Keratinocyte (primary cell): Measurements from ENCODE around the gene FLVCR2. TPM values are rescaled to one million over a fixed set of nuclear protein-coding genes. Genes with fewer than 3 reads are reported as not detected.

Source experiments
- DNase-seq: peaks from one replicate; pipeline ENCODE4 v3.0.0-alpha.2; 2011; ENCODE audit warnings: low read depth, missing footprints, low spot score
- FAIRE-seq: peaks from 2 replicates; lab custom pipeline; 2011; peaks lifted over from hg19 to GRCh38; lab: Jason Lieb, UNC
- H2AFZ ChIP-seq: 2 replicates; pipeline ENCODE4 v1.6.0; 2012; ENCODE audit warnings: low read length, control low read depth, inconsistent platforms; ENCODE audit not compliant: control insufficient read depth
- H3K27ac ChIP-seq: 2 replicates; pipeline ENCODE4 v1.5.1; 2011; ENCODE audit warnings: low read length; ENCODE audit not compliant: control insufficient read depth, insufficient read depth
- H3K27me3 ChIP-seq: 3 replicates; pipeline ENCODE4 v1.6.0; 2011; ENCODE audit warnings: low read length; ENCODE audit not compliant: control insufficient read depth, insufficient read depth; ENCODE audit errors: extremely low read depth
- H3K36me3 ChIP-seq, 2 experiments: 2 replicates in 1 of 2; 3 replicates in 1 of 2; pipeline ENCODE4 v1.5.1; 2011; ENCODE audit warnings: low read length in 2 of 2, mild to moderate bottlenecking in 1 of 2; ENCODE audit not compliant: control insufficient read depth in 2 of 2, insufficient read depth in 2 of 2; ENCODE audit errors: extremely low read depth in 1 of 2
- H3K4me1 ChIP-seq: 3 replicates; pipeline ENCODE4 v1.5.1; 2011; ENCODE audit warnings: low read length; ENCODE audit not compliant: control insufficient read depth, insufficient read depth; ENCODE audit errors: extremely low read depth
- H3K4me2 ChIP-seq: 3 replicates; pipeline ENCODE4 v1.6.0; 2011; ENCODE audit warnings: low read depth, low read length; ENCODE audit not compliant: control insufficient read depth, insufficient read depth; ENCODE audit errors: extremely low read depth
- H3K4me3 ChIP-seq, 3 experiments: fragments of 200-600 bp in 1 of 3; sonication (generic) in 1 of 3; 2 replicates in 2 of 3; 3 replicates in 1 of 3; pipeline ENCODE4 v1.5.1; 2011 to 2016; ENCODE audit warnings: low read length in 3 of 3, mild to moderate bottlenecking in 3 of 3, control low read depth in 2 of 3, inconsistent platforms in 1 of 3, low read depth in 1 of 3, mixed read lengths in 1 of 3, mixed run types in 1 of 3, moderate library complexity in 1 of 3; ENCODE audit not compliant: control insufficient read depth in 2 of 3, insufficient read depth in 2 of 3; ENCODE audit errors: extremely low read depth in 1 of 3
- H3K79me2 ChIP-seq: 2 replicates; pipeline ENCODE4 v1.6.0; 2012; ENCODE audit warnings: low read length; ENCODE audit not compliant: control insufficient read depth, insufficient read depth
- H3K9ac ChIP-seq: 3 replicates; pipeline ENCODE4 v1.6.0; 2011; ENCODE audit warnings: low read length; ENCODE audit not compliant: control insufficient read depth, insufficient read depth; ENCODE audit errors: extremely low read depth
- H3K9me1 ChIP-seq: 3 replicates; pipeline ENCODE4 v1.6.0; 2011; ENCODE audit warnings: low read length; ENCODE audit not compliant: control insufficient read depth, insufficient read depth; ENCODE audit errors: extremely low read depth
- H3K9me3 ChIP-seq: 2 replicates; pipeline ENCODE4 v1.5.1; 2012; ENCODE audit warnings: low read depth, low read length; ENCODE audit not compliant: control insufficient read depth
- H4K20me1 ChIP-seq: 3 replicates; pipeline ENCODE4 v1.6.0; 2011; ENCODE audit warnings: low read length; ENCODE audit not compliant: control insufficient read depth, insufficient read depth; ENCODE audit errors: extremely low read depth
- CTCF ChIP-seq, 3 experiments: IDR thresholded peaks in 1 of 3; conservative IDR thresholded peaks in 1 of 3; optimal IDR thresholded peaks in 1 of 3; 2 replicates in 2 of 3; 3 replicates in 1 of 3; pipeline versions ENCODE3 to v1.5.1; 2011; ENCODE audit warnings: low read length in 3 of 3, mild to moderate bottlenecking in 3 of 3, moderate library complexity in 2 of 3, control low read depth in 1 of 3, inconsistent platforms in 1 of 3; ENCODE audit not compliant: insufficient read depth in 2 of 3; ENCODE audit errors: extremely low read depth in 1 of 3
- EZH2 ChIP-seq: IDR thresholded peaks from one replicate; pipeline ENCODE4 v1.6.1; 2012; ENCODE audit warnings: inconsistent platforms, mild to moderate bottlenecking, low read length, moderate library complexity
- dilution Hi-C: fragments of 300-500 bp; cut with MboI; formaldehyde crosslinking; loops from one replicate; pipeline ENCODE4 v1.7.0; 2020; ENCODE audit warnings: low sequenced_read_pairs; ENCODE audit not compliant: extremely low pct_ligation_motif_present
- polyA plus RNA-seq, 5 experiments: library from polyadenylated mRNA; depleted of rRNA in 3 of 5; stranded (reverse) in 3 of 5; stranded (forward) in 1 of 5; unstranded in 1 of 5; fragments of >200 nt; gene quantifications; 1 replicate in 1 of 5; 2 replicates in 3 of 5; 3 replicates in 1 of 5; pipeline versions ENCODE4 v1.2.1 to v1.2.3, GENCODE V29; 2011 to 2012; ENCODE audit warnings: missing spikeins in 2 of 5, low read depth in 1 of 5, low replicate concordance in 1 of 5

The FLVCR2 gene
- polyA plus RNA-seq, 1 donor (not counting 4 experiments of a cell fraction or from before 2014, with no cell fraction given): 0.45 TPM

GRCh38 chr14:75568140-75568539, 10.3 kb upstream of the FLVCR2 start:
- no peak for DNase-seq
- no peak for FAIRE-seq
- no peak for TF ChIP-seq CTCF (optimal IDR thresholded peaks at IDR 0.05 in 1 of 3, IDR thresholded peaks at IDR 0.05 in 1 of 3, conservative IDR thresholded peaks at IDR 0.05 in 1 of 3; ENCODE audit: extremely low read depth in 1 of 3, insufficient read depth in 2 of 3, low read length in 3 of 3)
- TF ChIP-seq EZH2: no peak
- Histone ChIP-seq H3K27ac (no peak overlapping the region), H3K9me3 (no peaks in the 10 kb centered on the region), H3K4me2 (no peak overlapping the region), H3K4me3 (no peak overlapping the region), H3K27me3 (peaks cover 24% of the 10 kb centered on the region), H3K79me2 (no peaks in the 10 kb centered on the region), H3K9me1 (no peaks in the 10 kb centered on the region), H3K4me1 (no peaks in the 10 kb centered on the region), H4K20me1 (no peaks in the 10 kb centered on the region), H2AFZ (no peak overlapping the region), H3K9ac (no peak overlapping the region), H3K36me3 (no peaks in the 10 kb centered on the region)
- dilution Hi-C loops: no loop called here

GRCh38 chr14:75568791-75569190, 9.6 kb upstream of the FLVCR2 start:
- Histone ChIP-seq H3K4me1 (no peaks in the 10 kb centered on the region), H3K4me3 (no peak overlapping the region), H3K9me1 (no peaks in the 10 kb centered on the region), H3K9me3 (no peaks in the 10 kb centered on the region), H3K36me3 (no peaks in the 10 kb centered on the region), H3K27me3 (peaks cover 27% of the 10 kb centered on the region), H4K20me1 (no peaks in the 10 kb centered on the region), H3K9ac (no peak overlapping the region), H3K4me2 (no peak overlapping the region), H2AFZ (no peak overlapping the region), H3K27ac (no peak overlapping the region), H3K79me2 (no peaks in the 10 kb centered on the region)
- dilution Hi-C loops: no loop called here
- DNase-seq (no peak), FAIRE-seq (no peak)
- no peak for TF ChIP-seq EZH2
- no peak for TF ChIP-seq CTCF (optimal IDR thresholded peaks at IDR 0.05 in 1 of 3, IDR thresholded peaks at IDR 0.05 in 1 of 3, conservative IDR thresholded peaks at IDR 0.05 in 1 of 3; ENCODE audit: extremely low read depth in 1 of 3, insufficient read depth in 2 of 3, low read length in 3 of 3)
